Glutamatergic neuron (in vitro differentiated cells): ENCODE data around the gene VPS33B. TPM values are rescaled to one million over a fixed set of nuclear protein-coding genes. Genes with fewer than 3 reads are reported as not detected.

Experiments used
- DNase-seq: peaks from one replicate; pipeline ENCODE4 v3.0.0; 2022
- H3K27ac Mint-ChIP-seq: one replicate; pipeline ENCODE4 v1.8.0; 2020; ENCODE audit warnings: mild to moderate bottlenecking, mixed read lengths, inconsistent platforms; ENCODE audit not compliant: unreplicated experiment
- H3K27me3 Mint-ChIP-seq: one replicate; pipeline ENCODE4 v1.8.0; 2020; ENCODE audit warnings: mild to moderate bottlenecking, moderate library complexity, mixed read lengths, inconsistent platforms; ENCODE audit not compliant: unreplicated experiment
- H3K36me3 Mint-ChIP-seq: one replicate; pipeline ENCODE4 v1.8.0; 2020; ENCODE audit warnings: mild to moderate bottlenecking, mixed read lengths, inconsistent platforms; ENCODE audit not compliant: unreplicated experiment
- H3K4me1 Mint-ChIP-seq: one replicate; pipeline ENCODE4 v1.8.0; 2020; ENCODE audit warnings: mild to moderate bottlenecking, low read depth, mixed read lengths, inconsistent platforms; ENCODE audit not compliant: unreplicated experiment
- H3K4me3 Mint-ChIP-seq: one replicate; pipeline ENCODE4 v1.8.0; 2020; ENCODE audit warnings: mild to moderate bottlenecking, mixed read lengths, inconsistent platforms; ENCODE audit not compliant: unreplicated experiment
- H3K9me3 Mint-ChIP-seq: one replicate; pipeline ENCODE4 v1.8.0; 2020; ENCODE audit warnings: mild to moderate bottlenecking, moderate library complexity, mixed read lengths, inconsistent platforms; ENCODE audit not compliant: unreplicated experiment
- total RNA-seq: library from RNA; stranded (reverse); fragmentation: NEBNext Ultra II Directional; extraction: Animal tissue kit (Norgen Biotek cat#: 25700); gene quantifications from one replicate; pipeline ENCODE4 v1.2.1, GENCODE V29; 2021; ENCODE audit not compliant: unreplicated experiment
- TF ChIP-seq, protein P1 (sequence below): fragments of 200-600 bp; sonication (generic); IDR thresholded peaks from one replicate; pipeline ENCODE4 v1.5.0; 2021; ENCODE audit not compliant: partially characterized antibody, unreplicated experiment

The VPS33B gene
- total RNA-seq, 1 donor from 2014 or later, result 31.7 TPM

GRCh38 chr15:90957031-90957790 lies 65.2 kb downstream of the VPS33B start:
- Mint-ChIP-seq H3K27ac (no peak overlapping the region), H3K36me3 (no peaks in the 10 kb centered on the region), H3K4me1 (peaks cover 3% of the 10 kb centered on the region), H3K9me3 (peaks cover 8% of the 10 kb centered on the region), H3K4me3 (peak overlapping the region; percentile 88), H3K27me3 (peaks cover 9% of the 10 kb centered on the region)
- TF ChIP-seq, protein P1, sequence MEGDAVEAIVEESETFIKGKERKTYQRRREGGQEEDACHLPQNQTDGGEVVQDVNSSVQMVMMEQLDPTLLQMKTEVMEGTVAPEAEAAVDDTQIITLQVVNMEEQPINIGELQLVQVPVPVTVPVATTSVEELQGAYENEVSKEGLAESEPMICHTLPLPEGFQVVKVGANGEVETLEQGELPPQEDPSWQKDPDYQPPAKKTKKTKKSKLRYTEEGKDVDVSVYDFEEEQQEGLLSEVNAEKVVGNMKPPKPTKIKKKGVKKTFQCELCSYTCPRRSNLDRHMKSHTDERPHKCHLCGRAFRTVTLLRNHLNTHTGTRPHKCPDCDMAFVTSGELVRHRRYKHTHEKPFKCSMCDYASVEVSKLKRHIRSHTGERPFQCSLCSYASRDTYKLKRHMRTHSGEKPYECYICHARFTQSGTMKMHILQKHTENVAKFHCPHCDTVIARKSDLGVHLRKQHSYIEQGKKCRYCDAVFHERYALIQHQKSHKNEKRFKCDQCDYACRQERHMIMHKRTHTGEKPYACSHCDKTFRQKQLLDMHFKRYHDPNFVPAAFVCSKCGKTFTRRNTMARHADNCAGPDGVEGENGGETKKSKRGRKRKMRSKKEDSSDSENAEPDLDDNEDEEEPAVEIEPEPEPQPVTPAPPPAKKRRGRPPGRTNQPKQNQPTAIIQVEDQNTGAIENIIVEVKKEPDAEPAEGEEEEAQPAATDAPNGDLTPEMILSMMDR, result no peak
- peak; percentile 54 for DNase-seq

DNA sequence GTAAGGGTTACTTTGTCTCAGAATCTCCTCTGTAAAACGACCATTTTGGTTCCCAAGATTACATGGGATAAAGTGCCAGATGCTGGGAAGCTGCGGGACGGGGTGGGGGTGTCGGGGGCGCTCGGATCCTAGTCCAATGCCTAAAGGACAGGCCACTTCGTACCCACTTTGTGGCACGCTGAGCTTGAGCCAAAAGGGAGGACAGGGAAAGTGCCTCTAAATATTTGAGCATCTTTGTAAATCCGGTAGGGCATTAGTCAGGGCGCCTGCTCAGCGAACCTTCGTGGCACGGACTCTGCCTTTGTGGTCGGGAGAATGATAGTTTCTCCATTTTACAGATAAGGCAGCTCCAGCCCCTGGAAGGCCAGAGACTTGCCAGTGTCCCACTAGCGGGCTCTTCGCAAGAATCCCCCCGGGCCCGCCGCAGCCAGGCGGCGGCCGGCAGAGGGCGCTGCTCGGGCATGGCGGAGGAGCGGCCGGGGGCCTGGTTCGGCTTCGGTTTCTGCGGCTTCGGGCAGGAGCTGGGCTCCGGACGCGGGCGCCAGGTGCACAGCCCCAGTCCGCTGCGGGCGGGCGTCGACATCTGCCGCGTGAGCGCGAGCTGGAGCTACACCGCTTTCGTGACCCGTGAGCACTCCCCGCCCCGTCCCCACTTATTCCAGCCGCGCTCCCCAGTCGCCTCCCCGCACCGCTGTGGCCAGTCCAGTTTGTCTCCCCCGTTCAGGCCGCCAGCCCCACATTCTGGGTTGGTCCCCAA lies 65.9 kb downstream of the VPS33B start:
- H3K4me1 Mint-ChIP-seq, result peaks cover 3% of the 10 kb centered on the region
- peaks cover 14% of the 10 kb centered on the region for H3K27me3 Mint-ChIP-seq
- TF ChIP-seq, protein P1, result peak; percentile 98
- peak; percentile 93 for DNase-seq
- no peak overlapping the region for H3K27ac Mint-ChIP-seq
- H3K9me3 Mint-ChIP-seq, result peaks cover 8% of the 10 kb centered on the region
- H3K4me3 Mint-ChIP-seq, result peak overlapping the region; percentile 71
- H3K36me3 Mint-ChIP-seq, result no peaks in the 10 kb centered on the region

GRCh38 chr15:90955624-90956273 lies 66.6 kb downstream of the VPS33B start:
- Mint-ChIP-seq H3K27ac (no peak overlapping the region), H3K27me3 (peaks cover 14% of the 10 kb centered on the region), H3K36me3 (no peaks in the 10 kb centered on the region), H3K4me1 (peaks cover 3% of the 10 kb centered on the region), H3K4me3 (peak overlapping the region; percentile 78), H3K9me3 (peaks cover 8% of the 10 kb centered on the region)
- DNase-seq, result no peak
- TF ChIP-seq, protein P1, result no peak

GRCh38 chr15:90954712-90955623 lies 67.4 kb downstream of the VPS33B start, which contains the start of gene RCCD1:
Gene RCCD1 (plus strand): TSS chr15:90954884. CDS start chr15:90956735, 1,851 bp downstream.
- Mint-ChIP-seq H3K27me3 (peaks cover 14% of the 10 kb centered on the region), H3K36me3 (no peaks in the 10 kb centered on the region), H3K27ac (peak within 1 kb of the TSS; percentile 79), H3K4me3 (peak within 1 kb of the TSS; percentile 78), H3K4me1 (peaks cover 3% of the 10 kb centered on the region), H3K9me3 (peaks cover 8% of the 10 kb centered on the region)
- DNase-seq, result peak; percentile 94
- TF ChIP-seq, protein P1, result no peak
